Activated naive CD4-positive, alpha-beta T cell treated with anti-CD3 and anti-CD28 coated beads, Interleukin-2, amount 50 U/mL, for 72 hours (primary cell): ENCODE results near the gene IGSF8. TPM values are rescaled to one million over a fixed set of nuclear protein-coding genes. Genes with fewer than 3 reads are reported as not detected.
A peak's percentile ranks its signal among the peaks of the same experiment; 100 is the strongest.
"Not testable (repeated sequence)": the region's sequence is repeated elsewhere in the genome, so short reads cannot be mapped to it uniquely, and the experiment has no call there.

Experiments used
- ATAC-seq, 2 donors: fragments of 150-1000 bp; cut with Tn5 transposase; 2 replicates each; pipeline ENCODE4 v1.10.0; 2021; ENCODE audit warnings: mild to moderate bottlenecking in 2 of 2, moderate library complexity in 2 of 2
- DNase-seq, 2 donors: peaks; one replicate each; pipeline ENCODE4 v3.0.0; 2021 to 2022; ENCODE audit warnings: low spot score in 2 of 2
- H3K27ac Mint-ChIP-seq, 2 donors: one replicate each; pipeline ENCODE4 v1.8.0; 2022; ENCODE audit warnings: mild to moderate bottlenecking in 2 of 2, mixed read lengths in 2 of 2
- H3K36me3 Mint-ChIP-seq, 2 donors: one replicate each; pipeline ENCODE4 v1.8.0; 2022; ENCODE audit warnings: mixed read lengths in 2 of 2
- H3K9me3 Mint-ChIP-seq, 2 donors: one replicate each; pipeline ENCODE4 v1.8.0; 2022; ENCODE audit warnings: mixed read lengths in 2 of 2
- total RNA-seq, 2 donors: library from RNA; stranded (reverse); gene quantifications; one replicate each; pipeline ENCODE4 v1.2.3, GENCODE V29; 2022

The IGSF8 gene
- total RNA-seq, 2 donors from 2014 or later, result 29.9 to 35.2 TPM

- H3K36me3 Mint-ChIP-seq, result no peaks in the 10 kb centered on the region
Measured at GRCh38 chr1:160066829-160067745, 31.3 kb downstream of the IGSF8 start.

DNA sequence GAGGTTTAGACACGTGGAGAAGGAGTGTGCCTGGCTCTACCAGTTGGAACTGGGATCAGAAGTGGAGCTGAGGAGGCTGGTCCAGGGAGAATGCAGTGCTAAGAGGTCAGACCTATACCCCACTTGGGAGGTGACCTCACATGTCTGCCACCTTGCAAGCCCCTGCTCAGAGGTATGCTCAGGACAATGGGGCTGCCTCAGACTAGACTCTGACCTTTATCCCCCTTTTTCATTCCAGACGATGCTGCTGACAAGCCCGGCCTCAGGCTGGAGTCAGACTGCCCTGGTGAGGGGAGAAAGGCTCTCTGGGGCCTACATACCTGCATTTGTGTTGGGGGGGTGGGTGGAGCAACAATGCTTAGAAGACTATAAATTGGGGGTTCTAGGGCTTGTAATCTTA, 33.7 kb downstream of the IGSF8 start:
- no peak for ATAC-seq
- H3K36me3 Mint-ChIP-seq, result no peaks in the 10 kb centered on the region
- H3K9me3 Mint-ChIP-seq, result no peaks in the 10 kb centered on the region
- DNase-seq, result no peak
- no peak overlapping the region for H3K27ac Mint-ChIP-seq

More at GRCh38 chr1:160066829-160067745, 31.3 kb downstream of the IGSF8 start:
- DNase-seq (no peak), ATAC-seq (no peak)
- Mint-ChIP-seq H3K9me3 (no peaks in the 10 kb centered on the region), H3K27ac (no peak overlapping the region)

DNA sequence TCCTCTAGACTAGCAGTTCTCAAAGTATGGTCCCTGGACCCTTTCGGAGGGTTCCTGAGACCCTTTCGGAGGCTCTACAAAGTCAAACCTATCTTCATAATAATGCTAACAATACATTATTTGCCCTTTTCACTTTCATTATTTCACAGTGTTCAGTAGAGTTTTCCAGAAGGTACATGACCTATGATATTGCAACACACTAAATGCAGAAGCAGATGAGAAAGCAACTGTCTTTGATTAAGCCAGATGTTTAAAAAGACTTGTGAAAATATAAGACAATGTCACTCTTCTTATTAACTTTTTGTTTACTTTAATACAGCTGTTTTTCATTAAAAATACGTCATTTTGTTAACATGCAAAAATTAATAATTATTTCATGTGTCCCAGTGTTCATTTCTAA, 34.3 kb downstream of the IGSF8 start:
- Mint-ChIP-seq H3K9me3 (no peaks in the 10 kb centered on the region), H3K27ac (no peak overlapping the region), H3K36me3 (no peaks in the 10 kb centered on the region)
- DNase-seq, result no peak
- no peak for ATAC-seq

DNA sequence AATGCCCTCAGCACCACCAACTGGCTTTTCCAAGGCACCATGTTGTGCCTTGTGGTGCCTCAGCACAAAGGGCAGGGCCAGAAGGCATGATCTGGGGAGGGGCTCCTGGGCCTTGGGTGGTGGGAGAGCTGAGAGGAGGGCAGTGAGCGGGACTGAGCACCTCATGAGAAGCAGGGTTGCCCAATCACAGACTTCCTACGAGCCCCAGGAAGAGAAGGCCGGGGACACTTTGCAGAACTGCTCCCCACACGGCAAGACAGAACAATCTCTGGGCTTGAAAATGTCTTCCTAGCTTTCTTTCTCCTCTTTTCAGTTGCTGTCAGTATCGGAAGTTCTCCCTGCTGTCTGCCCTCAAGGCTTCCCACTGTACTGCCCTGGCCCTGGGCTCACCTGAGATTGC, 35.2 kb downstream of the IGSF8 start:
- ATAC-seq (no peak), DNase-seq (no peak)
- H3K36me3 Mint-ChIP-seq, result no peaks in the 10 kb centered on the region
- no peaks in the 10 kb centered on the region for H3K9me3 Mint-ChIP-seq
- no peak overlapping the region for H3K27ac Mint-ChIP-seq

DNA sequence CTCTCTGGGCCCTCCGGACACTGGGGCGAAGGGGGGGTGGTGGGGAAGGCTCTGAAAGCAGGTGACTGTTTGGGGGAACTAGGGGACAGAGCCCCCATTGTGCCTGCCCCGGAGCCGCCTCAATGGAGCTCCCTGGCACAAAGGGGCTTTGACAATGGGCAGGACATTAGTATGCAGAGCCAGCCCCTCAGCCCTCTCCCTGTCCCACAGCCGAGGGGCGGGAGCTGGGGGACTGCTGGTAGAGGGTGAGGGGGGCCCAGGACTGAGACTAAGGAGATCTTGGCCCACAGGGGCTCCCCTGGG, 36.2 kb downstream of the IGSF8 start:
- no peak for DNase-seq
- ATAC-seq, result no peak
- Mint-ChIP-seq H3K27ac (no peak overlapping the region), H3K36me3 (no peaks in the 10 kb centered on the region), H3K9me3 (no peaks in the 10 kb centered on the region)

GRCh38 chr1:160061369-160062229, 36.8 kb downstream of the IGSF8 start:
- Mint-ChIP-seq H3K36me3 (no peaks in the 10 kb centered on the region), H3K9me3 (no peaks in the 10 kb centered on the region), H3K27ac (no peak overlapping the region)
- ATAC-seq (no peak), DNase-seq (no peak)

GRCh38 chr1:160058087-160058486, 40.3 kb downstream of the IGSF8 start:
- Mint-ChIP-seq H3K36me3 (no peaks in the 10 kb centered on the region), H3K27ac (no peak overlapping the region), H3K9me3 (no peaks in the 10 kb centered on the region)
- no peak for ATAC-seq
- DNase-seq, result no peak

DNA sequence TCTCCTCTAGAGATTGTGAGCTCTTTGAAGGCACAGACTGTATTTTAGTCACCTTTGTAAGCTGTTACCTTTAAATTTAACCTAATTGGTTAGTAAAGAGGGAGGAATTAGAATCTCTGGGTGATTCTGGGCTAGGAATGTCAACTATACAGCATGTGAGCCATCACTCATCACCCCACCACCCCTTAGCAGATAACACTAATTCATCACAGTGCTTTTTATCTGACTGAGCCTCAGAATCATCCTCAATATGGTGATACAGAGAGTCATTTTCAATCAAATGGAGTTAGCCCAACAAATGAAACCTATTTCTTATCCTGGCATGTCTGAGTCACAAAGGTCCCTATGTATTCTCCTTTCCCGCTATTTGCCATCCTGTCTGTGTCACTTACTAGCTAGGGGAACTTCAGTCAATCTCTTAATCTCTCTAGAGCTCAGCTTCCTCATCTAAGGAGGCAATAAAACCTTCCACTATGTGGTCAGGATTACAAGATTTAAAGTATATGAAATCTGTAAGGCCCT, 41.7 kb downstream of the IGSF8 start:
- ATAC-seq, result peak in 1 of 2 donors; percentile 56
- no peak overlapping the region for H3K27ac Mint-ChIP-seq
- H3K9me3 Mint-ChIP-seq, result no peaks in the 10 kb centered on the region
- H3K36me3 Mint-ChIP-seq, result no peaks in the 10 kb centered on the region
- DNase-seq, result no peak

- no peak for ATAC-seq
- H3K9me3 Mint-ChIP-seq, result no peaks in the 10 kb centered on the region
- H3K36me3 Mint-ChIP-seq, result no peaks in the 10 kb centered on the region
- H3K27ac Mint-ChIP-seq, result no peak overlapping the region
- DNase-seq, result no peak
Measured at GRCh38 chr1:160053548-160054365, 44.7 kb downstream of the IGSF8 start.

GRCh38 chr1:160052936-160053335, 45.5 kb downstream of the IGSF8 start:
- ATAC-seq (no peak), DNase-seq (no peak)
- H3K9me3 Mint-ChIP-seq, result no peaks in the 10 kb centered on the region
- no peak overlapping the region for H3K27ac Mint-ChIP-seq
- H3K36me3 Mint-ChIP-seq, result no peaks in the 10 kb centered on the region

DNA sequence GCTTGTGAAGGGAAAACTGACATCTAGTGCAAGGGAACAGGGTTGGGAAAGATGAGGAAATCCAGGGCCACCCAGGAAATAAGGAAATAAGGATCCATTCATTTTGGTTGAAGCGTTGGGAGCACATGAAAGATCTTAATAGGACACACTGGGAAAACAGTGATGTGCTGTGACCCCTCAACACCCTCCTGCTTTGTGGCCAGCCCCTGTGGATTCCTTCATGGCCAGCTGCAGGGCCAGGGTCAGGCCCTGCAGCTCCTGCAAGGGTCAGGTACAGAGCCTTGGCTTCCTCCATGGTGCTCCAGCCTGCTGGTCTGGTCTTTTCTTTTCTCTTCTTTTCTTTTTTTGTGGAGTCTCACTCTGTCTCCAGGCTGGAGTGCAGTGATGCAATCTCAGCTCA, 47.8 kb downstream of the IGSF8 start:
- Mint-ChIP-seq H3K27ac (no peak overlapping the region), H3K36me3 (no peaks in the 10 kb centered on the region), H3K9me3 (no peaks in the 10 kb centered on the region)
- DNase-seq, result no peak
- ATAC-seq, result no peak

DNA sequence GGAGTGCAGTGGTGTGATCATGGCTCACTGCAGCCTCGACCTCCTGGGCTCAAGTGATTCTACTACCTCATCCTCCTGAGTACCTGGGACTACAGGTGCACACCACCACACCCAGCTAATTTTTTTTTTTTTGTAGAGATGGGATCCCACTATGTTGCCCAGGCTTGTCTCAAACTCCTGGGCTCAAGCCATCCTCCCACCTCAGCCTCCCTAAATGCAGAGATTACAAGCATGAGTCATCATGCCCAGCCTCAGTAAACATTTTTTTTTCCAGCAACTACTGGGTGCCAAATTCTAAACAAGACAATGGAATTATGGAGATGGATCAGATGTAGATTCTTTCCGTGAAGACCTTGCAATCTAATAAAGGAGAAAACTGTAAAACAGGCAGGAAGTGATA, 48.2 kb downstream of the IGSF8 start:
- H3K9me3 Mint-ChIP-seq, ATAC-seq, H3K27ac Mint-ChIP-seq, H3K36me3 Mint-ChIP-seq, DNase-seq: not testable (repeated sequence)

- Mint-ChIP-seq H3K27ac (no peak overlapping the region), H3K36me3 (no peaks in the 10 kb centered on the region), H3K9me3 (no peaks in the 10 kb centered on the region)
- DNase-seq (no peak), ATAC-seq (no peak)
Measured at GRCh38 chr1:160049101-160049500, 49.3 kb downstream of the IGSF8 start.

GRCh38 chr1:160048335-160048734, 50.1 kb downstream of the IGSF8 start:
- ATAC-seq, result no peak
- Mint-ChIP-seq H3K36me3 (no peaks in the 10 kb centered on the region), H3K9me3 (no peaks in the 10 kb centered on the region), H3K27ac (no peak overlapping the region)
- no peak for DNase-seq

DNA sequence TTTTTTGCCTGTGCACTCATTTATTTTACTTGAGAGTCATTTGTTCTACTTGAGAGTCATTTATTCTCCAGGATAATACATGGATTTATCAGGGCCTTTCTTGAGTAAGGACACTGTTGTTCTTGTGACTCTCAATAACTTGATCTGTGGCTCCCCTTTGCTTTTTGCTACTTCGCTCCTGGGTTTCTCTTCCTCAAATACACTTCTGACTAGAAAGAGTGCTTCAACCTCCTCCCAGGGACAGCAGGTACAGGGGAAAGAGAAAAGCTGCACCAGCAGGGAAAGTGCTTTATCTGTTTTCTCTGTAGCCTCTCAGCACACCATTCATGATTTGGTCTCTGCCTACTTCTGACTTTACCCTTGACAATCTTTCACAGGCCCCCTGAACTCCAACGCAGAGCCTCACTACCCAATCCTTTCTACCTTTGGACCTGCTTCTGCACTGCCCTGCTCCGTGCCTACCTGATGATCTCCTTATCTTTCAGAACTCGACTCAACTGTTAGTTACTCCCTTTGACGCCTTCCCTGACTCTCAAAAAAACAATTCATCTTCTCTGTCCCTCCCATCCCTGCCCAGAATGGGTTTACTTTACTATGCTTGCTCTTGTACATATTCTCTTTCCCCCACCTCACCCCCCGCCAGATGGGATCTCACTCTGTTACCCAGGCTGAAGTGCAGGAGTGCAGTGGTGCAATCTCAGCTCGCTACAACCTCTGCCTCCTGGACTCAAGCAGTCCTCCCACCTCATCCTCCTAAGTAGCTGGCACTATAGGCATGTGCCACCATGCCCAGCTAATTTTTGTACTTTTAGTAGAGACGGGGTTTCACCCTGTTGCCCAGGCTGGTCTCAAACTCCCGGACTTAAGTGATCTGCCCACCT, 51.1 kb downstream of the IGSF8 start:
- Mint-ChIP-seq H3K27ac (peak overlapping the region; percentile 18 to 25), H3K36me3 (no peaks in the 10 kb centered on the region), H3K9me3 (no peaks in the 10 kb centered on the region)
- ATAC-seq (no peak), DNase-seq (no peak)
